PC-9 (cell line): ENCODE measurements around the gene DLGAP5. TPM values are rescaled to one million over a fixed set of nuclear protein-coding genes. Genes with fewer than 3 reads are reported as not detected.

Source experiments
- BruUV-seq: library from RNA; stranded (reverse); fragments of 400-500 nt; replicated peaks from 2 replicates; lab custom pipeline; 2021; lab: Mats Ljungman, UMichigan
- CTCF ChIA-PET: fragments of 300-600 bp; sonication (Branson Sonifier 250); formaldehyde crosslinking; loops from one replicate; lab custom pipeline; 2022; ENCODE audit warnings: antibody characterized with exemption; lab: Charles Lee
- POLR2A ChIA-PET: fragments of 300-600 bp; sonication (Branson Sonifier 250); formaldehyde crosslinking; loops from one replicate; lab custom pipeline; 2022; ENCODE audit warnings: antibody characterized with exemption; ENCODE audit not compliant: unreplicated experiment; lab: Charles Lee
- DNase-seq, 2 experiments: peaks; one replicate each; pipeline versions ENCODE4 v3.0.0 to v3.0.0-alpha.2; 2015 to 2022; ENCODE audit warnings: mixed read lengths in 1 of 2
- H2AFZ ChIP-seq: fragments of 200-600 bp; sonication (generic); 2 replicates; pipeline ENCODE4 v1.8.1; 2017; ENCODE audit warnings: antibody characterized with exemption
- H3F3A ChIP-seq: fragments of 200-600 bp; sonication (generic); 2 replicates; pipeline ENCODE4 v1.8.1; 2017; ENCODE audit warnings: antibody characterized with exemption, mild to moderate bottlenecking, low read depth; ENCODE audit not compliant: insufficient read depth
- H3K27ac ChIP-seq: fragments of 200-600 bp; sonication (generic); 2 replicates; pipeline ENCODE4 v1.6.1; 2016; ENCODE audit warnings: mixed run types
- H3K27me3 ChIP-seq: fragments of 200-600 bp; sonication (generic); 2 replicates; pipeline ENCODE4 v1.6.1; 2016; ENCODE audit warnings: low read depth, mixed run types; ENCODE audit not compliant: insufficient read depth
- H3K36me3 ChIP-seq: fragments of 200-600 bp; sonication (generic); 2 replicates; pipeline ENCODE4 v1.6.1; 2016; ENCODE audit warnings: low read depth, mixed run types
- H3K4me1 ChIP-seq: fragments of 200-600 bp; sonication (generic); replicated peaks from 2 replicates; pipeline ENCODE4 v1.6.1; 2016; ENCODE audit warnings: mixed run types; ENCODE audit not compliant: insufficient read depth
- H3K4me2 ChIP-seq: fragments of 200-600 bp; sonication (generic); 2 replicates; pipeline ENCODE4 v1.6.1; 2017; ENCODE audit warnings: mixed run types
- H3K4me3 ChIP-seq: fragments of 200-600 bp; sonication (generic); 2 replicates; pipeline ENCODE4 v1.6.1; 2016; ENCODE audit warnings: mixed run types
- H3K79me2 ChIP-seq: fragments of 200-600 bp; sonication (generic); 2 replicates; pipeline ENCODE4 v1.6.1; 2017; ENCODE audit warnings: low read depth, mixed run types
- H3K9me2 ChIP-seq: fragments of 200-600 bp; sonication (generic); 2 replicates; pipeline ENCODE4 v1.8.1; 2017; ENCODE audit warnings: mild to moderate bottlenecking; ENCODE audit not compliant: insufficient read depth
- H3K9me3 ChIP-seq: fragments of 200-600 bp; sonication (generic); 2 replicates; pipeline ENCODE4 v1.8.1; 2016; ENCODE audit warnings: low read depth; ENCODE audit not compliant: insufficient read depth
- H4K20me1 ChIP-seq: fragments of 200-600 bp; sonication (generic); 2 replicates; pipeline ENCODE4 v1.8.1; 2017; ENCODE audit not compliant: insufficient read depth
- EZH2 ChIP-seq: fragments of 200-600 bp; sonication (generic); IDR thresholded peaks from 2 replicates; pipeline ENCODE4 v1.8.0; 2017; ENCODE audit warnings: antibody characterized with exemption, low read depth
- intact Hi-C: fragments of 100-400 bp; cut with micrococcal nuclease; formaldehyde crosslinking; loops from one replicate; pipeline ENCODE4 v1.10.0; 2022; ENCODE audit not compliant: unreplicated experiment
- total RNA-seq: library from RNA; stranded (reverse); gene quantifications from 2 replicates; pipeline ENCODE4 v1.2.3, GENCODE V29; 2021
- TF ChIP-seq, protein P1 (sequence below): fragments of 200-600 bp; sonication (generic); conservative IDR thresholded peaks from 2 replicates; pipeline ENCODE4 v1.6.1; 2017; ENCODE audit warnings: mixed run types, antibody characterized with exemption, mild to moderate bottlenecking, moderate library complexity

DLGAP5 gene
- total RNA-seq, 1 experiment from 2014 or later = 80.0 TPM

DNA sequence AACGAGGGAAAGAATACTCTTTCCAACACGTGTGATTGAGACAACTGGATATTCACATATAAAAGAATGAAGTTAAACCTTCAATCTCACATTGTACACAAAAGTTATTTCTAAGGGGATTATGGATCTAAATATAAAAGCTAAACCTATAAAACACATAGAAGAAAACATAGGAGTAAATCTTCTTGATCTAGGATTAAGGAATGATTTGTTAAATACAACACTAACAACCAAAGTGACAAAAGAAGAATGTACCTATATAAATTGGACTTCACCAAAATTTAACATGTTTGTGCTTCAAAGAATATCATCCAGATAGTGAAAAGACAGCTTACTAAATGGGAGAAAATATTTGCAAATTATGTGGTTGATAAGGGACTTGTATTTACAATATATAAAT, 36.9 kb upstream of the DLGAP5 start:
- no peak overlapping the region for H2AFZ ChIP-seq
- H4K20me1 ChIP-seq = no peaks in the 10 kb centered on the region
- no peak overlapping the region for H3K27ac ChIP-seq
- no peaks in the 10 kb centered on the region; the same call in 1 of the 2 replicates for H3K9me3 ChIP-seq
- no peaks in the 10 kb centered on the region for H3K27me3 ChIP-seq
- CTCF ChIA-PET = no interaction called here
- H3K36me3 ChIP-seq = no peaks in the 10 kb centered on the region
- H3K4me1 ChIP-seq = no peaks in the 10 kb centered on the region
- H3K9me2 ChIP-seq = no peaks in the 10 kb centered on the region
- TF ChIP-seq, protein P1, sequence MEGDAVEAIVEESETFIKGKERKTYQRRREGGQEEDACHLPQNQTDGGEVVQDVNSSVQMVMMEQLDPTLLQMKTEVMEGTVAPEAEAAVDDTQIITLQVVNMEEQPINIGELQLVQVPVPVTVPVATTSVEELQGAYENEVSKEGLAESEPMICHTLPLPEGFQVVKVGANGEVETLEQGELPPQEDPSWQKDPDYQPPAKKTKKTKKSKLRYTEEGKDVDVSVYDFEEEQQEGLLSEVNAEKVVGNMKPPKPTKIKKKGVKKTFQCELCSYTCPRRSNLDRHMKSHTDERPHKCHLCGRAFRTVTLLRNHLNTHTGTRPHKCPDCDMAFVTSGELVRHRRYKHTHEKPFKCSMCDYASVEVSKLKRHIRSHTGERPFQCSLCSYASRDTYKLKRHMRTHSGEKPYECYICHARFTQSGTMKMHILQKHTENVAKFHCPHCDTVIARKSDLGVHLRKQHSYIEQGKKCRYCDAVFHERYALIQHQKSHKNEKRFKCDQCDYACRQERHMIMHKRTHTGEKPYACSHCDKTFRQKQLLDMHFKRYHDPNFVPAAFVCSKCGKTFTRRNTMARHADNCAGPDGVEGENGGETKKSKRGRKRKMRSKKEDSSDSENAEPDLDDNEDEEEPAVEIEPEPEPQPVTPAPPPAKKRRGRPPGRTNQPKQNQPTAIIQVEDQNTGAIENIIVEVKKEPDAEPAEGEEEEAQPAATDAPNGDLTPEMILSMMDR = no peak
- TF ChIP-seq EZH2 = no peak
- POLR2A ChIA-PET = no interaction called here
- intact Hi-C loops = no loop called here
- no peak for DNase-seq
- BruUV-seq = no TSS peak
- H3F3A ChIP-seq = no peaks in the 10 kb centered on the region
- H3K4me2 ChIP-seq = no peak overlapping the region
- H3K79me2 ChIP-seq = no peaks in the 10 kb centered on the region
- no peak overlapping the region for H3K4me3 ChIP-seq

DNA sequence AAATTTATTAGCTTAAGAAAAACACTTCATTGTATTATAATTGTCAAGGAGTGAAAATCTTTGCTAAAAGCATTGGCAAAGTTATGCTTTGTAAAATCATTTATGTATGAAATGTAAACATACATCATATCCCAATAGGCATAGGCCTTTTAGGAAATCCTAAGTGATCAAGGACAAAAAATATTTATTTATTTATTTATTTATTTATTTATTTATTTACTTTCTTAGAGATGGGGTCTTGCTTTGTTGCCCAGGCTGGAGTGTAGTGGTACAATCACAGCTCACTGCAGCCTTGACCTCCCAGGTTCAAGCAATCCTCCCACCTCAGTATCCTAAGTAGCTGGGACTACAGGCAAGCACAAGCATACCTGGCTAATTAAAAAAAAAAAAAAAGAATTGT, 32.0 kb upstream of the DLGAP5 start:
- Histone ChIP-seq H3F3A (no peaks in the 10 kb centered on the region), H3K4me2 (no peak overlapping the region), H2AFZ (no peak overlapping the region), H3K27ac (no peak overlapping the region), H3K9me2 (no peaks in the 10 kb centered on the region), H3K4me1 (peaks cover 13% of the 10 kb centered on the region), H3K36me3 (no peaks in the 10 kb centered on the region), H4K20me1 (no peaks in the 10 kb centered on the region), H3K9me3 (no peaks in the 10 kb centered on the region; the same call in 1 of the 2 replicates), H3K27me3 (no peaks in the 10 kb centered on the region), H3K79me2 (no peaks in the 10 kb centered on the region), H3K4me3 (no peak overlapping the region)
- intact Hi-C loops = no loop called here
- CTCF ChIA-PET = no interaction called here
- no TSS peak for BruUV-seq
- TF ChIP-seq, protein P1 = no peak
- TF ChIP-seq EZH2 = no peak
- DNase-seq = no peak
- POLR2A ChIA-PET = no interaction called here

DNA sequence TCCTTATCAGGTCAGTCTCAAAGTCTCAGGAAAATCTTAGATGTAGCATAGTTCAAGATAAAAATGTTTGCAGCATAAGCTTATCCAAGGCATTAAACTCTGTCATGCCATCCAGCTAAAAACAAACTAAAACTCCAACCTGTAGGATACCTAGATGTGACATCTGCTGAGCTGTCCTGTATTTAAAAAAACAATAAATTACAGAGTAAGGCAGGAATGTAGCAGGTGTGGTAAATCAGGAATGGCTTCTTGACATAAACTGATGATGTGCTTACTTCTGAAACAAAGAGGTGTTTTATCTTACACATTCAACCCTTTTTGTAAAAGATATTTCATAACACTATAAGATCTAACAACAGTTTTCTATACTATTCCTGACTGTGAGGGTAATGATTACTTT, 30.6 kb upstream of the DLGAP5 start:
- H3K27me3 ChIP-seq = no peaks in the 10 kb centered on the region
- intact Hi-C loops = no loop called here
- TF ChIP-seq, protein P1 = no peak
- TF ChIP-seq EZH2 = no peak
- H4K20me1 ChIP-seq = no peaks in the 10 kb centered on the region
- DNase-seq = peak in 1 of 2 experiments; percentile 76
- H3K9me3 ChIP-seq = no peaks in the 10 kb centered on the region; the same call in 1 of the 2 replicates
- peaks cover 13% of the 10 kb centered on the region for H3K4me1 ChIP-seq
- ChIA-PET CTCF (no interaction called here), POLR2A (interaction anchor here (0.7 kb wide), 1 partner anchor 21 kb away, joined by 4 read pairs; no protein-coding TSS in a partner anchor)
- no peak overlapping the region for H3K27ac ChIP-seq
- H2AFZ ChIP-seq = no peak overlapping the region
- H3K9me2 ChIP-seq = no peaks in the 10 kb centered on the region
- H3K4me3 ChIP-seq = no peak overlapping the region
- H3K79me2 ChIP-seq = no peaks in the 10 kb centered on the region
- no peaks in the 10 kb centered on the region for H3F3A ChIP-seq
- no peaks in the 10 kb centered on the region for H3K36me3 ChIP-seq
- BruUV-seq = no TSS peak
- 0 out of 2 replicates have a peak overlapping the region, but pooled peaks have one; percentile 1 for H3K4me2 ChIP-seq
